ENCODE data around the gene CACTIN.
"Not testable (repeated sequence)": the region's sequence is repeated elsewhere in the genome, so short reads cannot be mapped to it uniquely, and the experiment has no call there.

Gene CACTIN

GRCh38 chr19:3633559-3633988 is 7.0 kb upstream of the CACTIN start:
- no peak for TF ChIP-seq CTCF (IDR thresholded peaks at IDR 0.05; ENCODE audit: low read depth, low read length)
- no peak overlapping the region for H3K4me3 ChIP-seq (replicated peaks in 1 of 2; ENCODE audit: low read depth in 2 of 2, low read length in 2 of 2)
- no peak for DNase-seq (ENCODE audit: low read depth in 2 of 2)

- no peak for TF ChIP-seq CTCF (IDR thresholded peaks at IDR 0.05; ENCODE audit: low read depth, low read length)
- DNase-seq (ENCODE audit: low read depth in 2 of 2) = no peak
- H3K4me3 ChIP-seq (replicated peaks in 1 of 2; ENCODE audit: low read depth in 2 of 2, low read length in 2 of 2) = no peak overlapping the region
Observed at GRCh38 chr19:3632739-3633558, 6.4 kb upstream of the CACTIN start.

- no peak for TF ChIP-seq CTCF (IDR thresholded peaks at IDR 0.05; ENCODE audit: low read depth, low read length)
- no peak for DNase-seq (ENCODE audit: low read depth in 2 of 2)
- no peak overlapping the region for H3K4me3 ChIP-seq (replicated peaks in 1 of 2; ENCODE audit: low read depth in 2 of 2, low read length in 2 of 2)
Observed at GRCh38 chr19:3632098-3632497, 5.5 kb upstream of the CACTIN start.

- H3K4me3 ChIP-seq (replicated peaks in 1 of 2; ENCODE audit: low read depth in 2 of 2, low read length in 2 of 2) = no peak overlapping the region
- no peak for TF ChIP-seq CTCF (IDR thresholded peaks at IDR 0.05; ENCODE audit: low read depth, low read length)
- DNase-seq (ENCODE audit: low read depth in 2 of 2) = no peak
Observed at GRCh38 chr19:3631053-3631861, 4.7 kb upstream of the CACTIN start.

GRCh38 chr19:3628766-3629165 is 2.2 kb upstream of the CACTIN start:
- not testable (repeated sequence) for H3K4me3 ChIP-seq (replicated peaks in 1 of 2; ENCODE audit: low read depth in 2 of 2, low read length in 2 of 2); DNase-seq (ENCODE audit: low read depth in 2 of 2)

GRCh38 chr19:3627351-3627723 is 747 bp upstream of the CACTIN start:
- TF ChIP-seq CTCF (IDR thresholded peaks at IDR 0.05; ENCODE audit: low read depth, low read length) = no peak
- DNase-seq (ENCODE audit: low read depth in 2 of 2) = no peak
- no peak overlapping the region for H3K4me3 ChIP-seq (replicated peaks in 1 of 2; ENCODE audit: low read depth in 2 of 2, low read length in 2 of 2)

- peak overlapping the region; percentile 89 to 90 for H3K4me3 ChIP-seq (replicated peaks in 1 of 2; ENCODE audit: low read depth in 2 of 2, low read length in 2 of 2)
- no peak for DNase-seq (ENCODE audit: low read depth in 2 of 2)
- TF ChIP-seq CTCF (IDR thresholded peaks at IDR 0.05; ENCODE audit: low read depth, low read length) = no peak
Observed at GRCh38 chr19:3625996-3626472, 556 bp downstream of the CACTIN start.

All from cardiac fibroblast (primary cell).